Mesenchymal stem cell (in vitro differentiated cells and primary cell): Measurements from ENCODE around the gene IBTK.

Experiments used
- DNase-seq: peaks from one replicate; pipeline ENCODE4 v3.0.0-alpha.2; 2013
- H2AFZ ChIP-seq: one replicate; pipeline ENCODE4 v1.6.1; 2013; ENCODE audit warnings: low read depth, mild to moderate bottlenecking, control low read depth, inconsistent platforms, low read length, moderate library complexity
- H2AK5ac ChIP-seq: 2 replicates; pipeline ENCODE4 v1.6.1; 2013; ENCODE audit warnings: low read length, moderate library complexity, mild to moderate bottlenecking, inconsistent platforms; ENCODE audit not compliant: severe bottlenecking
- H2BK120ac ChIP-seq: one replicate; pipeline ENCODE4 v1.6.1; 2013; ENCODE audit warnings: low read depth, mild to moderate bottlenecking, inconsistent platforms, low read length, moderate library complexity
- H2BK12ac ChIP-seq, 2 experiments: one replicate each; pipeline ENCODE4 v1.6.1; 2013; ENCODE audit warnings: inconsistent platforms in 2 of 2, low read length in 2 of 2, mild to moderate bottlenecking in 2 of 2, moderate library complexity in 2 of 2, control low read depth in 1 of 2
- H2BK15ac ChIP-seq: one replicate; pipeline ENCODE4 v1.6.1; 2013; ENCODE audit warnings: mild to moderate bottlenecking, low read depth, inconsistent platforms; ENCODE audit not compliant: poor library complexity, severe bottlenecking
- H2BK5ac ChIP-seq: 2 replicates; pipeline ENCODE4 v1.6.1; 2013; ENCODE audit warnings: low read depth, mild to moderate bottlenecking, low read length, control low read depth, inconsistent platforms; ENCODE audit not compliant: poor library complexity, severe bottlenecking
- H3K14ac ChIP-seq, 2 experiments: one replicate each; pipeline ENCODE4 v1.6.1; 2013; ENCODE audit warnings: inconsistent platforms in 2 of 2, low read length in 2 of 2, control low read depth in 1 of 2, mild to moderate bottlenecking in 1 of 2, moderate library complexity in 1 of 2
- H3K18ac ChIP-seq, 2 experiments: one replicate each; pipeline ENCODE4 v1.6.1; 2013; ENCODE audit warnings: inconsistent platforms in 2 of 2, low read length in 2 of 2, control low read depth in 1 of 2, low read depth in 1 of 2, mild to moderate bottlenecking in 1 of 2
- H3K23ac ChIP-seq, 2 experiments: one replicate each; pipeline ENCODE4 v1.6.1; 2013; ENCODE audit warnings: inconsistent platforms in 2 of 2, low read length in 2 of 2, mild to moderate bottlenecking in 2 of 2, moderate library complexity in 2 of 2, control low read depth in 1 of 2
- H3K27ac ChIP-seq: 2 replicates; pipeline ENCODE4 v1.5.1; 2013; ENCODE audit warnings: mild to moderate bottlenecking, moderate library complexity, low read length, control low read depth, inconsistent platforms; ENCODE audit not compliant: poor library complexity, severe bottlenecking
- H3K27me3 ChIP-seq, 2 experiments: 2 replicates each; pipeline versions ENCODE4 v1.6.1 to v1.7.0; 2013; ENCODE audit warnings: low read length in 2 of 2, mild to moderate bottlenecking in 2 of 2, moderate library complexity in 2 of 2, control low read depth in 1 of 2, inconsistent platforms in 1 of 2; ENCODE audit not compliant: control insufficient read depth in 1 of 2, insufficient read depth in 1 of 2
- H3K36me3 ChIP-seq, 2 experiments: 2 replicates each; pipeline versions ENCODE4 v1.6.1 to v1.7.0; 2013; ENCODE audit warnings: low read length in 2 of 2, control low read depth in 1 of 2, inconsistent platforms in 1 of 2, low read depth in 1 of 2, mild to moderate bottlenecking in 1 of 2; ENCODE audit not compliant: insufficient read depth in 2 of 2, control insufficient read depth in 1 of 2
- H3K4ac ChIP-seq, 2 experiments: one replicate each; pipeline ENCODE4 v1.6.1; 2013; ENCODE audit warnings: inconsistent platforms in 2 of 2, low read length in 2 of 2, mild to moderate bottlenecking in 2 of 2, moderate library complexity in 2 of 2, control low read depth in 1 of 2, low read depth in 1 of 2
- H3K4me1 ChIP-seq: 2 replicates; pipeline ENCODE4 v1.6.1; 2013; ENCODE audit warnings: low read depth, low read length, control low read depth; ENCODE audit not compliant: control insufficient read depth, insufficient read depth
- H3K4me2 ChIP-seq: 2 replicates; pipeline ENCODE4 v1.6.1; 2013; ENCODE audit warnings: low read length, mild to moderate bottlenecking, inconsistent platforms; ENCODE audit not compliant: poor library complexity, severe bottlenecking
- H3K4me3 ChIP-seq, 2 experiments: 2 replicates each; pipeline versions ENCODE4 v1.5.1 to v1.7.0; 2013; ENCODE audit warnings: low read length in 2 of 2, mild to moderate bottlenecking in 2 of 2, control low read depth in 1 of 2, low read depth in 1 of 2; ENCODE audit not compliant: insufficient read depth in 1 of 2
- H3K79me1 ChIP-seq: replicated peaks from 2 replicates; pipeline ENCODE4 v1.6.1; 2013; ENCODE audit warnings: mild to moderate bottlenecking, control low read depth, low read length, inconsistent platforms; ENCODE audit not compliant: poor library complexity, severe bottlenecking
- H3K9ac ChIP-seq: 2 replicates; pipeline ENCODE4 v1.7.0; 2013; ENCODE audit warnings: mild to moderate bottlenecking, low read length, moderate library complexity
- H3K9me3 ChIP-seq: 2 replicates; pipeline ENCODE4 v1.7.0; 2013; ENCODE audit warnings: mild to moderate bottlenecking, low read length; ENCODE audit not compliant: control insufficient read depth
- H4K8ac ChIP-seq: one replicate; pipeline ENCODE4 v1.6.1; 2013; ENCODE audit warnings: inconsistent platforms, mild to moderate bottlenecking, low read length, moderate library complexity
- H4K91ac ChIP-seq: one replicate; pipeline ENCODE4 v1.6.1; 2013; ENCODE audit warnings: mild to moderate bottlenecking, low read length, inconsistent platforms
- WGBS: methylation state at CpG from one replicate; pipeline ENCODE4 v1.1.7; 2013; ENCODE audit warnings: mixed read lengths; 5-methylcytosine and 5-hydroxymethylcytosine counted together

The IBTK gene

DNA sequence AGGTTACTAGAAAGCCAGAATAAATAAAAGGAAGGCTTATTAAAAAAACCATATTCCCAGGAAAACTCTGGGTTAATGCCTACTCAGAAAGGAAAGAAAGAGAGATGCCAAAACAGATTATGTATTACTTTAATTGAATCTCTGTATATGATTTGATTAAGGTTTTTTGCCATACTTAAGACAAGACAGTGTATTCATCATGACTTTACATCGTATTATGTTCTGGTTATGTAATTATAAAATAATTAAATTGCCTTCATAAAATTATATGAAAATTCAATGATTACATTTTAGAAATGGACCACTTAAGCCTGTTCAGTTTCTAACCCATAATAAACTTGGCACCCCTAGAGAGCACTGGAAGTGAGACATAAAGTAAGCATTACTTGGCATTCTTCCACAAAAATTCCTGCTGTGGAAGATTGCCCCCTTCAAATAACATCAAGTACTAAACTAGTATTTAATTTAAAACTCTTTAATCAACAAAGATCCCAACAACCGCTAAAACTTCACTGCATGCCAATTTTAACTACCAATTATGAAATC is 20.8 kb upstream of the IBTK start:
- no peak overlapping the region for H2BK120ac ChIP-seq
- H3K18ac ChIP-seq: no peak overlapping the region
- H2AFZ ChIP-seq: no peak overlapping the region
- H3K27me3 ChIP-seq: no peaks in the 10 kb centered on the region
- peaks cover 2% of the 10 kb centered on the region for H3K4me1 ChIP-seq
- no peak overlapping the region for H3K4me2 ChIP-seq
- no peak overlapping the region for H4K91ac ChIP-seq
- H2BK12ac ChIP-seq: no peak overlapping the region
- H4K8ac ChIP-seq: no peak overlapping the region
- H3K4ac ChIP-seq: no peak overlapping the region
- no CpG with 5 or more reads among the region's 2 CpGs for WGBS
- H2AK5ac ChIP-seq: no peak overlapping the region
- H3K4me3 ChIP-seq: no peak overlapping the region
- H3K9ac ChIP-seq: no peak overlapping the region
- no peak overlapping the region for H2BK15ac ChIP-seq
- no peaks in the 10 kb centered on the region for H3K36me3 ChIP-seq
- no peak overlapping the region for H3K23ac ChIP-seq
- no peak for DNase-seq
- no peaks in the 10 kb centered on the region for H3K9me3 ChIP-seq
- no peak overlapping the region for H3K27ac ChIP-seq
- no peak overlapping the region for H3K14ac ChIP-seq
- H2BK5ac ChIP-seq: no peak overlapping the region
- no peaks in the 10 kb centered on the region for H3K79me1 ChIP-seq

- Histone ChIP-seq H3K9me3 (no peaks in the 10 kb centered on the region), H3K18ac (no peak overlapping the region), H3K4ac (no peak overlapping the region), H3K14ac (no peak overlapping the region), H2BK5ac (no peak overlapping the region), H2BK15ac (no peak overlapping the region), H3K27ac (no peak overlapping the region), H3K9ac (no peak overlapping the region), H2AFZ (no peak overlapping the region), H3K4me3 (no peak overlapping the region), H2AK5ac (no peak overlapping the region), H2BK12ac (no peak overlapping the region), H2BK120ac (no peak overlapping the region), H3K36me3 (no peaks in the 10 kb centered on the region), H4K91ac (no peak overlapping the region), H3K27me3 (no peaks in the 10 kb centered on the region), H3K4me1 (peaks cover 3% of the 10 kb centered on the region), H3K4me2 (no peak overlapping the region), H3K79me1 (no peaks in the 10 kb centered on the region), H4K8ac (no peak overlapping the region), H3K23ac (no peak overlapping the region)
- no CpG with 5 or more reads among the region's 2 CpGs for WGBS
- DNase-seq: no peak
Observed at GRCh38 chr6:82264824-82265223, 17.3 kb upstream of the IBTK start.

- Histone ChIP-seq H2AFZ (no peak overlapping the region), H3K18ac (no peak overlapping the region), H3K79me1 (no peaks in the 10 kb centered on the region), H4K91ac (no peak overlapping the region), H2BK15ac (no peak overlapping the region), H3K36me3 (no peaks in the 10 kb centered on the region), H3K9me3 (no peaks in the 10 kb centered on the region), H4K8ac (no peak overlapping the region), H3K4me3 (no peak overlapping the region), H2BK5ac (no peak overlapping the region), H3K27ac (no peak overlapping the region), H2BK12ac (no peak overlapping the region), H3K4me1 (peaks cover 4% of the 10 kb centered on the region), H3K4me2 (no peak overlapping the region), H3K27me3 (no peaks in the 10 kb centered on the region), H2AK5ac (no peak overlapping the region), H3K9ac (no peak overlapping the region), H3K14ac (no peak overlapping the region), H3K4ac (no peak overlapping the region), H3K23ac (no peak overlapping the region), H2BK120ac (no peak overlapping the region)
- no peak for DNase-seq
Observed at GRCh38 chr6:82264321-82264720, 16.8 kb upstream of the IBTK start.

DNA sequence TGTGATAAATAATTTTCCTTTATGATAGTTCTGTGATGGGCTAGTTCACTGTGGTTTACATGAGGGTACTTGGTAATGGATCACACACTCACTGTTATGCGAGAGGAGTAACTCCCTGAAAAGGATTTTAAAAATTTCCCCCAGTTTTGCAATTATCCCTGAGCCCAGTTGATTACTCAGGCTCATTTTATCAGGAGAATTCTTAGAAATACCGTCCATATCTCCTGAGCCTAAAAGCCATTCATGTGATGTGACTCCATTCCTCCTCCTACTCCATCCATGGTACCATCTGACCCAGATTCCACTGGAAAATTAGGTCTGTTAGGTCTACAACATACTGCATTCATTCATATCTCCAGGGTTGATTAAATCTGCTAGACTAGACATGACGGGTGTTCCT is 16.4 kb upstream of the IBTK start:
- Histone ChIP-seq H2BK5ac (no peak overlapping the region), H3K4ac (no peak overlapping the region), H2BK120ac (no peak overlapping the region), H3K14ac (no peak overlapping the region), H3K36me3 (no peaks in the 10 kb centered on the region), H3K27me3 (no peaks in the 10 kb centered on the region), H4K8ac (no peak overlapping the region), H2AK5ac (no peak overlapping the region), H3K9me3 (no peaks in the 10 kb centered on the region), H2BK12ac (no peak overlapping the region), H3K23ac (no peak overlapping the region), H3K27ac (no peak overlapping the region), H2AFZ (no peak overlapping the region), H3K18ac (no peak overlapping the region), H3K79me1 (no peaks in the 10 kb centered on the region), H2BK15ac (no peak overlapping the region), H4K91ac (no peak overlapping the region), H3K9ac (no peak overlapping the region), H3K4me2 (no peak overlapping the region), H3K4me3 (no peak overlapping the region), H3K4me1 (peaks cover 4% of the 10 kb centered on the region)
- no peak for DNase-seq
- WGBS: 95% methylated on average over 3 of the region's 3 CpGs
